HEK293T (cell line): ENCODE measurements around the gene SEMA6A.

Experiments
- CTCF ChIA-PET: fragments of 350-600 bp; formaldehyde crosslinking; extraction: SDS; loops from one replicate; lab custom pipeline; 2021; ENCODE audit warnings: antibody characterized with exemption, inconsistent platforms; lab: Yijun Ruan, JAX
- POLR2A ChIA-PET: fragments of 350-600 bp; formaldehyde crosslinking; extraction: SDS; loops from one replicate; lab custom pipeline; 2020; ENCODE audit warnings: antibody characterized with exemption, inconsistent platforms; lab: Yijun Ruan, JAX
- DNase-seq: peaks from one replicate; pipeline ENCODE4 v3.0.0; 2012; ENCODE audit warnings: mixed read lengths; ENCODE audit errors: extremely low spot score
- ARNT ChIP-seq: fragments of 450-650 bp; IDR thresholded peaks from 2 replicates; pipeline ENCODE4 v1.6.1; 2017; ENCODE audit warnings: mild to moderate bottlenecking
- BHLHE40 ChIP-seq: fragments of 450-650 bp; IDR thresholded peaks from 2 replicates; pipeline ENCODE4 v1.6.1; 2016; ENCODE audit warnings: mild to moderate bottlenecking, moderate library complexity, borderline replicate concordance
- CTBP1 ChIP-seq: fragments of 450-650 bp; IDR thresholded peaks from 2 replicates; pipeline ENCODE4 v1.6.1; 2016; ENCODE audit warnings: borderline replicate concordance
- ELF4 ChIP-seq: fragments of 450-650 bp; IDR thresholded peaks from 2 replicates; pipeline ENCODE4 v1.6.1; 2017; ENCODE audit warnings: antibody characterized with exemption
- FOXA1 ChIP-seq: fragments of 450-650 bp; IDR thresholded peaks from 2 replicates; pipeline ENCODE4 v1.6.1; 2016; ENCODE audit warnings: mild to moderate bottlenecking
- FOXK2 ChIP-seq: fragments of 450-650 bp; IDR thresholded peaks from 2 replicates; pipeline ENCODE4 v1.6.1; 2016; ENCODE audit warnings: mild to moderate bottlenecking
- FOXM1 ChIP-seq: fragments of 450-650 bp; IDR thresholded peaks from 2 replicates; pipeline ENCODE4 v1.6.1; 2017; ENCODE audit warnings: mild to moderate bottlenecking, borderline replicate concordance
- HDGF ChIP-seq: fragments of 450-650 bp; IDR thresholded peaks from 2 replicates; pipeline ENCODE4 v1.6.1; 2017; ENCODE audit warnings: antibody characterized with exemption, borderline replicate concordance
- L3MBTL2 ChIP-seq: fragments of 450-650 bp; conservative IDR thresholded peaks from 2 replicates; pipeline ENCODE4 v1.6.1; 2016; ENCODE audit warnings: mild to moderate bottlenecking
- LEF1 ChIP-seq: fragments of 450-650 bp; IDR thresholded peaks from 2 replicates; pipeline ENCODE4 v1.6.1; 2017; ENCODE audit warnings: mild to moderate bottlenecking, borderline replicate concordance
- NFRKB ChIP-seq: fragments of 450-650 bp; IDR thresholded peaks from 2 replicates; pipeline ENCODE4 v1.6.1; 2016; ENCODE audit warnings: mild to moderate bottlenecking, moderate library complexity
- PKNOX1 ChIP-seq: fragments of 450-650 bp; IDR thresholded peaks from 2 replicates; pipeline ENCODE4 v1.6.1; 2016
- SP1 ChIP-seq: fragments of 450-650 bp; IDR thresholded peaks from 2 replicates; pipeline ENCODE4 v1.6.1; 2017
- SUZ12 ChIP-seq: fragments of 450-650 bp; IDR thresholded peaks from 2 replicates; pipeline ENCODE4 v1.6.1; 2016; ENCODE audit warnings: mild to moderate bottlenecking
- TARDBP ChIP-seq: fragments of 450-650 bp; IDR thresholded peaks from 2 replicates; pipeline ENCODE4 v1.6.1; 2016
- ZNF384 ChIP-seq: fragments of 450-650 bp; IDR thresholded peaks from 2 replicates; pipeline ENCODE4 v1.6.1; 2016

The SEMA6A gene

GRCh38 chr5:116598911-116599310, 24.3 kb upstream of the SEMA6A start:
- no peak for TF ChIP-seq CTBP1
- no peak for TF ChIP-seq L3MBTL2
- TF ChIP-seq HDGF: no peak
- no peak for TF ChIP-seq FOXM1
- TF ChIP-seq ZNF384: no peak
- no peak for TF ChIP-seq ELF4
- no peak for TF ChIP-seq BHLHE40
- TF ChIP-seq FOXA1: no peak
- no peak for DNase-seq
- ChIA-PET CTCF (no interaction called here), POLR2A (no interaction called here)

GRCh38 chr5:116595498-116595897, 20.9 kb upstream of the SEMA6A start:
- ChIA-PET POLR2A (no interaction called here), CTCF (no interaction called here)
- no peak for DNase-seq
- TF ChIP-seq TARDBP (no peak), SUZ12 (no peak), ZNF384 (no peak), L3MBTL2 (no peak), FOXM1 (no peak), NFRKB (no peak), HDGF (no peak), SP1 (no peak), ELF4 (no peak), FOXK2 (no peak), PKNOX1 (no peak), LEF1 (no peak), FOXA1 (no peak), CTBP1 (no peak), ARNT (no peak), BHLHE40 (no peak)

- ChIA-PET POLR2A (interaction anchor here (1.1 kb wide), 1 partner anchor 12 kb away, joined by 3 read pairs; no protein-coding TSS in a partner anchor), CTCF (no interaction called here)
- DNase-seq: no peak
Observed at GRCh38 chr5:116593340-116593739, 18.7 kb upstream of the SEMA6A start.

GRCh38 chr5:116585227-116585626, 10.6 kb upstream of the SEMA6A start:
- POLR2A ChIA-PET: interaction anchor here (0.7 to 1.8 kb wide), 2 partner anchors 9 to 253 kb away, joined by 3 to 7 read pairs; partner anchors contain the start of gene SEMA6A
- CTCF ChIA-PET: interaction anchor here (1.0 kb wide), 1 partner anchor 28 kb away, joined by 8 read pairs; no protein-coding TSS in a partner anchor
- DNase-seq: no peak
- no peak for TF ChIP-seq L3MBTL2
- no peak for TF ChIP-seq BHLHE40
- no peak for TF ChIP-seq NFRKB
- no peak for TF ChIP-seq HDGF
- TF ChIP-seq ARNT: no peak

More at GRCh38 chr5:116593340-116593739, 18.7 kb upstream of the SEMA6A start:
- TF ChIP-seq FOXA1 (no peak), CTBP1 (no peak), SUZ12 (no peak), TARDBP (no peak), L3MBTL2 (no peak), SP1 (no peak), PKNOX1 (no peak), FOXK2 (no peak), ZNF384 (no peak), LEF1 (no peak), HDGF (no peak), FOXM1 (no peak), BHLHE40 (no peak)

GRCh38 chr5:116583862-116584222, 9.2 kb upstream of the SEMA6A start:
- POLR2A ChIA-PET: no interaction called here
- no peak for DNase-seq
- TF ChIP-seq PKNOX1 (no peak), SUZ12 (no peak), CTBP1 (no peak), ELF4 (no peak), FOXK2 (no peak), ARNT (no peak), HDGF (no peak), BHLHE40 (no peak), TARDBP (no peak), FOXM1 (no peak), L3MBTL2 (no peak), LEF1 (no peak), SP1 (no peak), FOXA1 (no peak), NFRKB (no peak), ZNF384 (no peak)
- CTCF ChIA-PET: interaction anchor here (0.6 kb wide), 1 partner anchor 219 kb away, joined by 5 read pairs; no protein-coding TSS in a partner anchor

GRCh38 chr5:116583085-116583861, 8.7 kb upstream of the SEMA6A start:
- ChIA-PET CTCF (interaction anchor here (0.6 kb wide), 1 partner anchor 220 kb away, joined by 5 read pairs; no protein-coding TSS in a partner anchor), POLR2A (no interaction called here)
- no peak for TF ChIP-seq HDGF
- no peak for DNase-seq
